ENCODE results near the gene EFNA4.

EFNA4 gene

DNA sequence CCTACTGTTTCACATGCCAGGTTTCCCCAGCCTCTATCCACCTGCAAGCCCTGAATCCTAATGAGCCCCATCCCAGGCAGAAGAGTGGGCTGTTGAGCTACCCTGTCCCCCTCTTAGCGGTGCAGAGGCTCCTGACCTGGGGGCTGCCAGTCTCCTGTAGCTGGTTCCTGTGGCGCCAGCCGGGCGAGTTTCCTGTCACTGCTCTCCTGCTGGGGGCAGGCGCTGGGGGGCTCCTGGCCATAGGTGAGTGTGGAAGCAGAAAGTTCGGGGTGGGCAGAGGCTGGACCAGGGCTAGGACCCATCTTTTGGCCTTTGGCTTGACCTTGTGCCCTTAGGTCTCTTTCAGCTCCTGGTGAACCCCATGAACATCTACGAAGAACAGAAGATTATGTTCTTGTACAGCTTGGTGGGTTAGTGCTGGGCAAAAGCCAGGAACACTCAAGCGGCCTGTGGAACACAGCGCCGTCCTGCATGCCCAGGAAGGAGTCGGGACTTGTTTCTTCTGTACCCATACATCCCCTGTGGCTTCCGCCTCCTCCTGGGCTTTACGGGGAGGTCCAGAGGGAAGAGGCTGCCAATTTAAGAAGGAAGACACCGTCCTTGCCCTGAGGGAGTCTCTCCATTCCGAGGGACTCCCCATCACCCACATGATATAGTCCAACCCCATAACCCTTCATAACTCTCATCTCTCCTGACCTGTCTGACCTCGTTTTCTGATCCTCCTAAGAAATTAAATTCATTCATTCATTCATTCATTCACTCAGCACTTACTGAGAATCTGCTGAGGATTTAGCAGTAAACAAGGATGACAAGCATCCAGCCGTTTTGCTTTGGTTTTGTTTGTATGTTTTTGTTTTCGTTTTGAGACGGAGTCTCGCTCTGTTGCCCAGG is 29.0 kb upstream of the EFNA4 start:
- no peak for DNase-seq

DNA sequence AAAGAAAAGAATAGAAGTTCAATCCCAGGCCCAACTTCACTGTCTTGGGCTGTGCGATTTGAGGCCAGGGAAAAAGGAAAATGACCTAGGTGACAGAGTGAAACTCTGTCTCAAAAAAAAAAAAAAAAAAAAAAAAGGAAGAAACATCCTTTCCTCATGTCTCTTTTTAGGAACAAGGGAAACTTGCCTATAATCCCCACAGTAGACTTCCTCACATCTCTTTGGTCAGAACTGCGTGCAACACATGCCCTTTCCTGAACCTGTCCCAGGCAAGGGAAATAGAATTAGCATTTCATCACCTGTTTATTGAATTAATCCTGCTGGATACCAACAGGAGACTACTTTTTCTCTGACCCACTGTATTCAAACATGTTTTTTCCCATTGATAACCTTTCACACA is 27.6 kb upstream of the EFNA4 start:
- no peak for DNase-seq

DNA sequence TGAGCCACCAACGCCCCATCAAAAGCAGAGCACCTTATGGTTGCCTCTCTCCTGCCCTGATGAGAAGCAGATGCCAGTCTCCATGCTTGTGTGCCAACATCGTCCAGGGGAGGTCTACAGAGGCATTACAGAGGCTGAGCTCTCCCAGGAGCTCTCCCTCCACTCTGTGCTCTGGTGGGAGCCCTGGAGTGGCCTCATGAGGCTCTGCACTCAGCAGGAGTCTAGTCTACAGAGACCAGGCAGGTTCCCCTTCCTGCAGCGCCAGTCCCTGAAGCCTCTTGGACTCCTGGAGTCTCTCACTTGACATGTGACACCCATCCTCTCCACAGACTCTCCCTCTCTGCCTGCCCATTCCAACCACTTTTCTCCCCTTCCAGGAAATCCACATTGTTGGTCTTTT is 26.5 kb upstream of the EFNA4 start:
- no peak for DNase-seq

DNA sequence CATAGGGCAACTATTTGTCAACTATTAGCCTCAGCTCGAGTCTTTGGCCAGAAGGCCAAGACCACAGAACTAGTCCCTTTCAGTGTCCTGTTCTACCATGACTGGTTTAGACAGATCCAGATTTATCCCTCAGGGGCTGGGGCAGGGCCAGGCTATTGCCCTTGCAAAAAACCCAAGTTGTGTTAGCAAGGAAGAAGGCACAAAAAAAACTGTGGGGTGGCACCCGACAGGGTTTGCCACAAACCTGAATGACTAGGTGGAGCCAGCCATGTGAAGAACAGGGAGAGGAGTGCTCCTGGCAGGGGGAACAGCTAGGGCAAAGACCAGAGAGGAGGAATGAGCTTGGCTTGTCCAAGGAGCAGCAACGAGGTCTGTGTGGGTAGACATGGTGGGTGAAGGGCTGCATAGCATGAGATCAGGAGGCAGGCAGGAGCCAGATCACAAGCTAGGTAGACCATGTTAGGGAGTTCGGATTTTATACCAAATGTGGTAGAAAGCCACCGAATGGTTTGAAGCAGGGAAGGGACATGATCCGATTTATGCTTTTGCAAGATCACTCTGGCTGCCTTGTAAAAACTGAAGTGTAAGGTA is 25.6 kb upstream of the EFNA4 start:
- DNase-seq, result no peak

DNA sequence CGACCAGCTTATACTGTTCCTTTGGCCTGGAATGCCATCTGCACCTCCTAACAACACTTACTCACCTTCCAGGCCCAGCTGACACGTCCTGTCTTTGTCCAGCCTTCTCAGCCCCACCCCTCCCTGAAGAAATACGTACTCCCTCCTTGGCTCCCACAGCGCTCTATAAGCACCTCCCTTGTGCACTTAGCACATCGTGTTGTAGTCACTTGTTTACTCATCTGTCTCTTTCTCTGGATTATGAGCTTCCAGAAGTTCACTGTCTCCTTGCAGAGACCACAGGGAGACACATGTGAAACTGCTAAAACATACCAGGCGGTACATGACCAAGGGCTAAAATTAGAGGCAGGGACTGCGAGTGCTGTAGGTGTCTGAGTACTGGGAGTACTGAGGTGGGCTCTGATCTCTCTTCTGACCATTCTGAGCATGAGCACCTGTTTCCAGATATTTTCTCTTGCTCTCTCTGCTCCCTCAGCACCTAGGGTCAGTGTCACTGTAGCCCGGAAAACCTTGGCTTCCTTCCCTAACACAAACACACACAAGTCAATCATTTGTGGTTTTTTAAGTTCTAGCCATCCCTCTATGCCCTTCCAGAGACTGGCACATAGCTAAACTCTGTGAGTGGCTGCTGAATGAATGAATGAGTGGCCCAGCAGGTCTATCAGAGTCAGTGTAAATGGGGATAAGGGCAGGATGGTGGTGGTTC is 24.8 kb upstream of the EFNA4 start:
- no peak for DNase-seq

DNA sequence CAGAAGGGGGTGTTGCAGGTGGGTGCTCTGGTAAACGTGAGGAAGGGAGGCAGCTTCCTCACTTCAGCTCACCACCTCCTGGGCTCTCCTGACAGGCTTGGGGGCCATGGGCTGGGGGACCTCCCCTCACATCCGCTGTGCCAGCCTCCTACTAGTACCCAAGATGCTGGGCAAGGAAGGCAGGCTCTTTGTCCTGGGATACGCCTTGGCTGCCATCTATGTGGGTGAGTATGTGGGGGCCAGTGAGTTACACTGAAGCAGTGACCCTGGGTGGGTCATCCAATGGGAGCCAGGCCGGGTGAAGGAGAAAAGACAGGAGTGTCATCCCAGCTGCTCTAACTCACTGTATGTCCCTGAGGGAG is 24.3 kb upstream of the EFNA4 start:
- DNase-seq, result no peak

DNA sequence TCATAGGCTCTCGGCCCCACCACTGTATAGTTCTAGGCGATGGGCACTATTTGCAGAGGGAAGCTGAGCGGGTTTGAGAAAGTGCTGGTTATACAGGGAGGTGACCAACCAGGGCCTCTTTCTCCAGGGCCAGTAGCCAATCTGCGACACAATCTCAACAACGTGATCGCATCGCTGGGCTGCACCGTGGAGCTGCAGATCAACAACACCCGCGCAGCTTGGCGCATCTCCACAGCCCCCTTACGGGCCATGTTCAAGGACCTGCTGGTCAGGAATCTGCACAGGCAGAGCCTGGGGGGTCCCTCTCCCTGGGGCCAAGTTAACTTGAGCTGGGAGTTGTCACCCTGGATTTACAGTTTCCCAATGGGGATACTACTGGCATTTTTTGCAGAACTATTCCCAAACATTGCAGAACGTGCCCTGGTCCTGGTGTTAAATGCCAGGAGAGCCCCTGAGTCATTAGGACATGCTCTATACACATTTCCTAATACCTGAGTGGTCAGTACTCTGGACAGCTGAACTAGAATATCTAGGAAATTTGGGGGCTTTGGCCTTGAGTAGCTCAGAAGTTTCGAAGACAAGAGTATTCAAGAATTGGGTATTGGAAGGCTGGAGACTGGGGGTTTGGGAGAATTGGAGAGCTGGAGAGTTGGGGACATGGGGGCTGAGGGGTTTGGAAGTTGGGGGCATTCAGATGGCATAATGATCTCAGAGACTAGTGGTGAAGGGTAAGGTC is 23.0 kb upstream of the EFNA4 start:
- DNase-seq, result no peak

DNA sequence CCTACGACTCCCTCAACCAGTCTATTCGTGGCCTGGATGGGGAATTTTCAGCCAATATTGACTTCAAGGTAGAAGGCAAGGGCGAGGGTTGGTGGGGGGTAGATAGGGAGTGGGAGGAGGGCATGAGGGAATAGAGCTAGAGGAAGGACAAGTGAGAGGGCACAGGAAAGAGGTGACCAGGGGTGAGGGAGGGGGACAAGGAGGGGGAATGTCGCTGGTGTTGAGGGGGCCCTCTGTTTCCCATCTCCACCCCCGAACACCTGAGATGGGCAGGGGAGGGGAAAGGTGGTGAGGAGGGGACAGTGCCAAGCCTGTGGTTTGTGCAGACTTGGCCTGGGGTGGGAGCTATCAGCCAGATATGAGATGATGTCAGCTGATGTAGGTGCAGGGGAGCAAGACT is 20.8 kb upstream of the EFNA4 start:
- DNase-seq, result no peak

DNA sequence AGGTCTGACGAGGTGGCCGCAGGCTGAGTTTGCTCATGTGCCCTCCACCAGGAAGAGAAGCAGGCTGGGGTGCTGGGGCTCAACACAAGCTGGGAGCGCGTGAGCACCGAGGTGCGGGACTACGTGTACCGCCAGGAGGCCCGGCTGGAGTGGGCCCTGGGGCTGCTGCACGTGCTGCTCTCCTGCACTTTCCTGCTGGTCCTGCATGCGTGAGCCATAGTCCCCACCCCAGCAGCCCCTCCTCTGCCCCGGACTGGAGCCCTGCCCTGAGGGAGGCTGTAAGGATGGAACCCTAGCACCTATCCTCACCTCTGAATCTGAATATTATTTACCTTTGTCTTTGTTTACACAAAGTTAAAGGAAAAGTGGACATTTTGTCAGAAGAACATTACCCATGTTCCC is 20.2 kb upstream of the EFNA4 start:
- DNase-seq, result no peak

DNA sequence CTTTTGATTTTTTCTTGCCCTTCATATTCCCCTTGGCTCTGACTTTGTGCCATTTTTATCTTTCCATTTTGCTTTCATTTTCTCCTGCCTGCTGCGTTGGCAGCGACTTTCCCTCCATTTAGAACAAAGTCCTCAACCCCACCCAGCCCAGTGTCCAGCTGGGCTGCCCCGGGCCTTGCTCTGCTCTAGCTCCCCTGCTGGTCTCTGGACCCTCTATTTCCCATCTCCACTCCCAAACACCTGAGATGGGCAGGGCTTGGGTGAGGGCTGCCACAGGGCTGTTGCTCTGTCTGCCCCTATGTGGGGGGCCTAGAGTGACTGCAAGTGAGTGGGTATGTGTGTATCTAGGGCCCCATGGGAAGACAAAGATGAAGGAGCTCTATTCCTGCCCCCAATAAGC is 19.7 kb upstream of the EFNA4 start:
- no peak for DNase-seq

DNA sequence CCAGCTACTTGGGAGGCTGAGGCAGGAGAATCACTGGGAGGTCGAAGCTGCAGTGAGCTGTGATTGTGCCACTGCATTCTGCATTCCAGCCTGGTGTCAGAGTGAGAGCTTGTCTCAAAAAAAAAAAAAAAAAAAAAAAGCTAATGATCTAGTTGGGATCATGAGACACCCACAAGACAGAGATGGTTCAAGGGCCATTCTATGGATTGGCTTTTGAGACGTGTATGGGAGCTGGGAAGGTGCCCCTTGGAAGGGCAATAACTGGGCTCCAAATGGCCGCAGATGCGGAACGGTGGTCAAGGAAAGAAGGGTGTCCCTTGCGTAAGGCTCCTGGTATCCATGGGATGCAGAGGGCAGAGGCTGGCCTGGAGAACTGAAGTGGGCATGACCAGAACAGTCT is 19.2 kb upstream of the EFNA4 start:
- DNase-seq, result no peak

DNA sequence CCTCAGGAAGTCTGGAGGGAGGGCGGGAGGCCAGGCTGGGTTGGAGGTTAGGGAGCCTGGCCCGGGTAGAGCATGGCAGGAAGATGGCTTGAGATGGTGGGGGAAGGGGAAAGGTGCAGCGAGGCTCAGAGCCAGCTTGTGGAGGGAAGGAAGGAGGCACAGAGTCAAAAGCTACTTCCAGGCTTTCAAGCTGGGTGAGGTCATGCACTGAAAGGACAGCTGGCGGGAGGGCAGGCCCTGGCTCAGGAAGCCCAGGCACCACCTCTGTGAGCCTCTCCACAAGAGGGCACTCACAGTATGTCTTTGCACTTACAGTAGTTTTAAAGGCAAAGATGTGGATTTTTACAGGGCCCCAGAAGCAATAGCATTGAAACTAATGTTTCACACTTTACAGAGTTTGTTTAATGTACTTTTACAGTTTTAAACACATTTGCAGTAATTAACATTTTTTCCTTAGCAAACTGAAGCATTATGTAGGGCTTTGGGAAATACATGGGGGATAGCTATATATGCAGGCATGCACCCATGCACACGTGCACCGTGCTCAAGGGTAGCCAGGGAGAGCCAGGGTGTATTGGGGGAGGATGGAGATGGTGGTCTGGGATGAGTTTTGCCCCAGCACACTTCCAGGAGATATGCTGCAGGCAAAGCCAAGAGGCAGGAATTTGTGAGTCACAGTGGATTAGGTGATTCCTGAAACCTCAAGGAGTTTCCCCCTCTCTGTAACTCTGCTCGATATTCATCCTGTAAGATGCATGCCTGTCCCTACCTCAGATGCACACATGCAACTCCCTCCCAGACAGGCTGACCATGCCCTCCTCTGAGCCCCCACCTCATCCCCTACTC is 18.5 kb upstream of the EFNA4 start:
- peak; percentile 90 to 96 for DNase-seq

DNA sequence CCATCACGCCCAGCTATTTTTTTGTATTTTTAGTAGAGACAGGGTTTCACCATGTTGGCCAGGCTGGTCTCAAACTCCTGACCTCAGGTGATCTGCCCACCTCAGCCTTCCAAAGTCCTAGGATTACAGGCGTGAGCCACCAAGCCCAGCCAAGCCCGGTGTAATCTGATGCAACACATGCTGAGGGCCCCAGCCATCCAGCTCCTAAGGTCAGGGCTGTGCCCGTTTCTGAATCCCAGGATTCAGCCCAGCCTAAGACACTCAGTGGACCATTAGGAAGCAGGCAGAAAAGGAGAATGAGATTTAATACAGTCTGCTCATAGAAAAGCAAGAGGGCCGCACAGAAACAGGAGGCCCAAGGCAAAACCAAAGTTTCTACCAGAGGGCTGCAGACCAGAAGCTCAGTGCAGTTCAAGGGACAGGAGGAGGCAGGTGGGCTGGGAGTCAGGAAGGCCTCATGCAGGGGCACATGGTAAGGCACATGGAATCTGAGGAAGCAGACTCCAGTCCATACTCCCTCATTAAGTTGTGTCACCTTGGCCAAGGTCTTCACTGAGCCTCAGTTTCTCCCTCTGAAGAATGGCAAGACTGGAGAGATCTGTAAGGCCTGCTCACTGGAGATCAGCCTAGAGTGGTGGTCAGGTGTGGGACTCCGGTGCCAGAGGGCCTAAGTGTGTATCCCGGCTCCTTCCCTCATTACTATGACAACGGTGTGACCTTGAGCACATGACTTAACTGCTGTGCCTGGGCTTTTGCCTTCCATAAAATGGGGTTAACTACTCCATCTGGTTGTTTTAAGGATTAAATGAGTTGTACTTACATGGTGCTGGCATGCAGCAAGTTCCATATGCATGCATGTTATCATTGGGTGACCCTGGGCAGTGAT is 14.8 kb upstream of the EFNA4 start:
- DNase-seq, result no peak

DNA sequence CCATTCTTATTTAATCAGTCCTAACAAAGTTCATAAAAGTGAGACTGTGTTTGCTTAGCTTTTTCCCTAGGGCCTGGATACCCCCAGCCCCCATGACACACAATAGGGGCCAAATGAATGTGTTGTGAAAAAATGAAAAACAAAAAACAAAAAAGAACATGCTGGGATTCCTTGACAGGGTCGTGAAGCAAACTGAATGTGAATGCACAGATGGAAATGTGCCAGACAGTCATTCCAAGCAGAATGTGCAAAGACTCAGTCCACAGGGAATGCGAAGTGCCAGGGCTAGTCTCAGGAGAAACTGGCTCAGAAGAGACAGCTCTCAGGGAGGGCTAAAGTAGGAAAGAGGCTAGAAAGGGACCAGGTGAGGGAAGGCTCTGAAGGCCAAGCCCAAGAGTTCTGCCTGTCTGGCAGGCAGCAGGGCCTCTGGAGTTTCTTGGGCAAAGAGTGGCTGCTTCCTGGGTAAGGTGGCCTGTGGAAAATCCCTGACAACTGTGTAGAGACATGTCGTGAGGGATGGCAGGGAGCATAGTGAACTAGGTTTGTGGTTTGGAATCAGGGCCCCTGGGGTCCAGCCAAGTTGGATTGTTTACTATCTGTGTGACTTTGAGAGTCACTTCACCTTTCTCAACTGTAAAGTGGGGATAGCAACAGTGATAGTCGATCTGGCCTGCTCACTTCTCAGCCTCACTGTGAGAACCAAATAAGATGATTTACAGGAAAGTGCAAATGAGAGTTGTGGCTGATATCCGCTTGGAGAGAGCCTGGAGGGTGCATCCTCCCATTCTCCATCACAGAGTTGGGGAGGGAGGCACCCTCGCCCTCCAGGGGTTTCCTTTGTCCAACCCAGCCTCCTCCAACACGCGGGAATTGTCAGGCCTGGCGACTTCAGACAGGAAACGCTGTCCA is 13.6 kb upstream of the EFNA4 start:
- DNase-seq, result peak in 1 of 2 experiments; percentile 31

DNA sequence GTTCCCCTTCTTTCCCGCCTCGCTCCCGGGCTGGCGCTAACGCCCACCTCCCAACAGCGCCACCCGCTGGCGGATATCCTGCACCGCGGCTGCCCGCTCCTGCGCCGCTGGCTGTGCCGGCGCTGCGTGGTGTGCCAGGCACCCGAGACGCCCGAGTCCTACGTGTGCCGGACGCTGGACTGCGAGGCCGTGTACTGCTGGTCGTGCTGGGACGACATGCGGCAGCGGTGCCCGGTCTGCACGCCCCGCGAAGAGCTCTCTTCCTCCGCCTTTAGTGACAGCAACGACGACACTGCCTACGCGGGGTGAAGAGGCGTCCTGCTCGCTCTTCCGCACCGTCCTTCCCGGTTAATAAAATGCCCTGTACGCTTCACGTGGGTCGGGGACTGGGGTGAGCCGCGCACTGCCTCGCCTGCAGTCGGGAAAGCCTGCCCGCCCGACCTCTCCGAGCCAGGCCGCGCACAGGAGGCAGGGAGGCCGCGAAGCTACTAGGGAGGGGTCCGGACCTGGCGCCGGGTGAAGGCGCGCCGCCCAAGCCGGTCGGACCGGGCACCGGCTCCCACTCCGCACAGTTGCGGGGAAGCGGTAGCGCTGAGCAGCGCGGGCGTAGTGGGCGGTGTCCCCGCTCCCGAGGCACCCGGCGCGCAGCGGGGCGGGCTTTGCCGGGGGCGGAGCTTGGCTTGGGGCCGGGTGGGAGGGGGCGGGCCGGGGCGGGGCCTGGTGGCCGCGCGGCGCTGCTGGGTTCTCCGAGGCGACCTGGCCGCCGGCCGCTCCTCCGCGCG is 12.8 kb upstream of the EFNA4 start, which contains the start of gene ADAM15:
Gene ADAM15, plus strand, starts transcription at position 757 of the 782 bp plus-strand sequence. CDS start 71 bp downstream, outside the sequence.
- DNase-seq, result peak; percentile 91 to 97

DNA sequence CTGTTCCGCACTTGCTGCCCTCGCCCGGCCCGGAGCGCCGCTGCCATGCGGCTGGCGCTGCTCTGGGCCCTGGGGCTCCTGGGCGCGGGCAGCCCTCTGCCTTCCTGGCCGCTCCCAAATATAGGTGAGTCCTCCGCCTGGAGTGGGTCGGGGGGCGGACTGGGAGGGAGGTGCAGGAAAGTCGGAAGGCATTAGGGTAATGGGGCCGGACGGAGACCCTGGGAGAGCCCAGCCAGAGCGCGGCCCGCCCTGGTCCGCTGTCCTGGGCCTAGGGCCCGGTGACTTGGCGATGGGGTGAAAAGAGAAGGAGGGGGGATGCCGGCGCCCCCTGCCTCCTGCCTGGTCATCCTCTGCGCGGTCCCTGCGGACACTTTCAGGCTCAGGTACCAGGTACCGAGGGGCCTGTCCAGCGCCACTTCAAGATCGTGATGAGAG is 12.2 kb upstream of the EFNA4 start:
- DNase-seq, result no peak

DNA sequence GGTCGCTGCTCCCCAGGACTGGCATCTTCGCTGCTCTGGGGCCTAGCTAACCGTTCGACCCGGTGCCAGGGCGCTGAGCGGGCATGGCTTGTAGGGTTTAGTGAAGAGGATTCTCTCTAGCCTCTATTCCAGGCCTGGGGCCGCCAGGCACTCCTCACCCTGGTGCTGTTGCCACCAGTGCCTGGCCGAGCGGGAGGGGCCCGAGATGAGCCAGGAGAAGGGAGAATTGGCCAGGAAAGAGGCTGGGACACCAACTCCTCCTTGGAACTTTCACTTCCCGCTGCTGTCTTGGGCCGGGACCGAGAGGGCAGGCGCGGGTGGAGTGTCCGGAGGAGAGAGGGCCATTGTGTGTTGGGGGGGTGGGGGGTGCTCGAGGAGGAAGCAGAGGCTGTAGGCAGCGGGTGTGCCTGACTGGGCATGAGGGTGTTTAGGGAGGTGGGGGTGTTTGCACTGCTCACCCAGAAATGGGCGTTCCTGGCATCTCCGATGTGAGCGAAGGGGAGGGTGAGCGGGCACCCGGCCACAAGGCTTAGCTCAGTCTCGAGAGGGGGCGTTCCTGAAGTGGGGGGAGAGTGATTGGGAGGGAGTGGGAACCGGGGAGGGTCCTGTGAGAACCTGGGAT is 11.7 kb upstream of the EFNA4 start:
- peak; percentile 30 to 67 for DNase-seq

Data from SHP77 (cell line).